Liver (tissue), 3 donors: ENCODE data around the gene GJB2.

Experiments
- SP1 ChIP-seq: IDR thresholded peaks from 2 replicates; pipeline ENCODE4 v1.6.1; 2018; ENCODE audit warnings: antibody characterized with exemption, mild to moderate bottlenecking
- TAF1 ChIP-seq: conservative IDR thresholded peaks from 2 replicates; pipeline ENCODE4 v1.6.1; 2016; ENCODE audit warnings: antibody characterized with exemption, mild to moderate bottlenecking
- TF ChIP-seq, protein P1 (sequence below): fragments of 150-350 bp; IDR thresholded peaks from 2 replicates; pipeline ENCODE4 v1.5.1; 2017; ENCODE audit warnings: improper control_type of control experiment, low read depth, low read length; ENCODE audit not compliant: missing input control
- TF ChIP-seq, protein P2 (sequence below): IDR thresholded peaks from 2 replicates; pipeline ENCODE4 v1.6.1; 2016; ENCODE audit warnings: antibody characterized with exemption
- TF ChIP-seq, protein P3 (sequence below): IDR thresholded peaks from 2 replicates; pipeline ENCODE4 v1.6.1; 2016; ENCODE audit warnings: antibody characterized with exemption
- donor health status: healthy.
- donor health status: healthy.

DNA sequence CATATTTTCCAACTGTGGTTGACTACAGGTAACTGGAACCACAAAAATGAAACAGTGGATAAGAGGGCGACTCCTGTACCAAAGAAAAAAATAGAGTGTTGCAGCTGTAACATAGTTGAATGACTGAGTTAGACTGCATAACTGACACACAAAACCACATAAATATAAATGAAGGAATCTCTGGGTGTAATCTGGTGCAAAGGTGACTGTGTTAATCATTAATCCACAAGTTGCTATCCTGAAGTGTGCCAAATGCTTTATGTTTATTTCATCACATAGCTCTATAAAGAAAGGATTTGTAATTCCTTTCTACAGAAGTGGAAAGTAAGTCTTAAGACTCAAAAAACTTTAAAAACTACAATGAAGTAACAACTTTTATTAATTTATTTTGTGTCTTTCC, 6.0 kb upstream of the GJB2 start:
- TF ChIP-seq, protein P1, sequence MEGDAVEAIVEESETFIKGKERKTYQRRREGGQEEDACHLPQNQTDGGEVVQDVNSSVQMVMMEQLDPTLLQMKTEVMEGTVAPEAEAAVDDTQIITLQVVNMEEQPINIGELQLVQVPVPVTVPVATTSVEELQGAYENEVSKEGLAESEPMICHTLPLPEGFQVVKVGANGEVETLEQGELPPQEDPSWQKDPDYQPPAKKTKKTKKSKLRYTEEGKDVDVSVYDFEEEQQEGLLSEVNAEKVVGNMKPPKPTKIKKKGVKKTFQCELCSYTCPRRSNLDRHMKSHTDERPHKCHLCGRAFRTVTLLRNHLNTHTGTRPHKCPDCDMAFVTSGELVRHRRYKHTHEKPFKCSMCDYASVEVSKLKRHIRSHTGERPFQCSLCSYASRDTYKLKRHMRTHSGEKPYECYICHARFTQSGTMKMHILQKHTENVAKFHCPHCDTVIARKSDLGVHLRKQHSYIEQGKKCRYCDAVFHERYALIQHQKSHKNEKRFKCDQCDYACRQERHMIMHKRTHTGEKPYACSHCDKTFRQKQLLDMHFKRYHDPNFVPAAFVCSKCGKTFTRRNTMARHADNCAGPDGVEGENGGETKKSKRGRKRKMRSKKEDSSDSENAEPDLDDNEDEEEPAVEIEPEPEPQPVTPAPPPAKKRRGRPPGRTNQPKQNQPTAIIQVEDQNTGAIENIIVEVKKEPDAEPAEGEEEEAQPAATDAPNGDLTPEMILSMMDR, result no peak
- TF ChIP-seq, protein P2, sequence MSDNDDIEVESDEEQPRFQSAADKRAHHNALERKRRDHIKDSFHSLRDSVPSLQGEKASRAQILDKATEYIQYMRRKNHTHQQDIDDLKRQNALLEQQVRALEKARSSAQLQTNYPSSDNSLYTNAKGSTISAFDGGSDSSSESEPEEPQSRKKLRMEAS, result no peak
- TF ChIP-seq, protein P3, sequence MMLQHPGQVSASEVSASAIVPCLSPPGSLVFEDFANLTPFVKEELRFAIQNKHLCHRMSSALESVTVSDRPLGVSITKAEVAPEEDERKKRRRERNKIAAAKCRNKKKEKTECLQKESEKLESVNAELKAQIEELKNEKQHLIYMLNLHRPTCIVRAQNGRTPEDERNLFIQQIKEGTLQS, result no peak
- TF ChIP-seq SP1 (peak; percentile 82), TAF1 (no peak)
